Stimulated activated CD8-positive, alpha-beta memory T cell treated with anti-CD3 and anti-CD28 coated beads, Interleukin-2, amount 100 ng/mL, for 48 hours (primary cell): ENCODE results near the gene ANKRD40.

Experiments
- DNase-seq, 2 donors: peaks; one replicate each; pipeline ENCODE4 v3.0.0-alpha.2; 2020; ENCODE audit warnings: low read depth in 2 of 2

The ANKRD40 gene

DNA sequence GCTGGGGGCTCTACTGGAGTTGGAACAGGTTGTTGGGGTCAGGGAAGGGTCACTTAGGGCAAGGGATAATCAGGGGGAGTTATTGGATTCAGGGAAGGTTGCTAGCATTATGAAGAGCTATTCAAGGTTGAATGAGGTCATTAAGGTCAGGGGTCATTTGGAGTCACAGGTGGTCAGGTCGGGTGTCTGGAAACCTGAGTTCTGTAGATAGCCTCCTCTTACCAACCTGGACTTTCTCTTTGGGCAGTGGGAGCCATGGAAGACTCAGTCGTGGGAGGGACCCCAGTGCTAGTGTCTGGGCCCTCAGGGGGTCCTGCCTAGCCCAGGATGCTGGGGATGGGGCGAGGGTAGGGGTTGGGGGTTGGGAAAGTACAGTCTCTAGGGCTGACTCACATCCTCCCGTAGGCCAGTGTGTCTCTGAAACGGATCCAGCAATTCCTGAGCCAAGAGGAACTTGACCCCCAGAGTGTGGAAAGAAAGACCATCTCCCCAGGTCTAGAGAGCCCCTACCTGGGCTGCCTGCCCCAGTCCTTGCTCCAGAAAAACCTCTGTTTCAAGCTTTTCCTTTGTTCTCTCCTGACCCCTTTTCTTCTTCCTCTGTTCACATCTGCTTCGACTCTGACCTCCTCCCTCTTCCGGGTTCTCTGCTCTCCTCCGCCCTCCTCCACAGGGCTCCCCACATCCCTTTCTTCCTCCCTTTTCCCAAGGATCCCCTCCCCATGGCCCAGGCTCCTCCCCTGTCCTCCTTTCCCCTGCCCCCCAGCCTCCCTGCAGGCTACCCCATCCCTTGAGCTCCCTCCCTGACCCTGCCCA lies 39.5 kb downstream of the ANKRD40 start:
- no peak for DNase-seq

DNA sequence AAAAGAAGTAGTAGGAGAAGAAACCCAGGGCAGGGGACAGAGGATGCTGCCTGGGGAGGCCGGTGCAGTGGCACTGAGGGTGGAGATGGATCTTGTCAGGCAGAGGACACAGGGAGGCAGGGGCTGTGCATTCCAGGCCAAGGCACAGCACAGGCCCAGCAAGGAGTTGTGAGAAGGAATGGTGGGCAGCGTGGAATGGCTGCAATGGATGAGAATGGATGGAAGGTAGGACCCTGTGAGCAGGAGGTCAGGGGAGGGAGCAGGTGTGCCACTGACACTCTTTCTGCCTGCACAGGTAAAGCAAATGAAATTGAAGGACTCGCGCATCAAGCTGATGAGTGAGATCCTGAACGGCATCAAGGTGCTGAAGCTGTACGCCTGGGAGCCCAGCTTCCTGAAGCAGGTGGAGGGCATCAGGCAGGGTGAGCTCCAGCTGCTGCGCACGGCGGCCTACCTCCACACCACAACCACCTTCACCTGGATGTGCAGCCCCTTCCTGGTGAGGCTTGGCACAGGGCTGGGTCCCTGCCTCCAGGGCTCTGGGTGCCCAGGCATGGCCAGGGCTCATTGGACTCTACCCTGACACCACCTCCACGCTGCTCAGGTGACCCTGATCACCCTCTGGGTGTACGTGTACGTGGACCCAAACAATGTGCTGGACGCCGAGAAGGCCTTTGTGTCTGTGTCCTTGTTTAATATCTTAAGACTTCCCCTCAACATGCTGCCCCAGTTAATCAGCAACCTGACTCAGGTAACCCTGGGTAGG lies 40.3 kb downstream of the ANKRD40 start:
- no peak for DNase-seq

DNA sequence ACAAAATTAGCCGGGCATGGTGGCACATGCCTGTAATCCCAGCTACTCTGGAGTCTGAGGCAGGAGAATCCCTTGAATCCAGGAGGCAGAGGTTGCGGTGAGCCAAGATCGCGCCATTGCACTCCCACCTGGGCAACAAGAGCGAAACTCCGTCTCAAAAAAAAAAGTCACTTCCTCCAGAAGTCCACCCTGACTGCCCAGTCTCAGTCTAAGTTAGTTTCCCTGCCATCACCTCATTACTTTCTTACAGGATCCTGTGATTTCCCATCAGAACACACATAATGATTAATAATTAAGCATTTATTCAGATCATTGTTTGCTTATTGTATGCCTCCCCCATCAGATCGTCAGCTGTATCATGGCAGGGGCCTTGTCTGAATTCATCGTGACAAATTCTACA lies 41.4 kb downstream of the ANKRD40 start:
- no peak for DNase-seq

DNA sequence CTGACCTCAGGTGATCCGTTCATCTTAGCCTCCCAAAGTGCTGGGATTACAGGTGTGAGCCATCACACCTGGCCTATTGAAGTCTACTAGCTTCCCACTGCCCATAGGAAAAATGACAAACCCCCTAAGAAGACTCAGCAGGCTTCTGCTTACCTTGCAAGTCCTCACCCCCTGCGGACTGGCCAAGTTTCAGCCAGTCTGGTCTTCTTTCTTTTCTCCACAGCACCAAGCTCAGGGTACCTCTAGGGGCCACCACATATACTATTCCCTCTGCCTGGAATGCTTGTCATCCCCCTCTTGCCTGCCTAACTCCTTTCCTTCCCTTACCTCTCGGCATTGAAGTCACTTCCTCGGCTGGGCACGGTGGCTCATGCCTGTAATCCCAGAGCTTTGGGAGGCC lies 41.9 kb downstream of the ANKRD40 start:
- no peak for DNase-seq

DNA sequence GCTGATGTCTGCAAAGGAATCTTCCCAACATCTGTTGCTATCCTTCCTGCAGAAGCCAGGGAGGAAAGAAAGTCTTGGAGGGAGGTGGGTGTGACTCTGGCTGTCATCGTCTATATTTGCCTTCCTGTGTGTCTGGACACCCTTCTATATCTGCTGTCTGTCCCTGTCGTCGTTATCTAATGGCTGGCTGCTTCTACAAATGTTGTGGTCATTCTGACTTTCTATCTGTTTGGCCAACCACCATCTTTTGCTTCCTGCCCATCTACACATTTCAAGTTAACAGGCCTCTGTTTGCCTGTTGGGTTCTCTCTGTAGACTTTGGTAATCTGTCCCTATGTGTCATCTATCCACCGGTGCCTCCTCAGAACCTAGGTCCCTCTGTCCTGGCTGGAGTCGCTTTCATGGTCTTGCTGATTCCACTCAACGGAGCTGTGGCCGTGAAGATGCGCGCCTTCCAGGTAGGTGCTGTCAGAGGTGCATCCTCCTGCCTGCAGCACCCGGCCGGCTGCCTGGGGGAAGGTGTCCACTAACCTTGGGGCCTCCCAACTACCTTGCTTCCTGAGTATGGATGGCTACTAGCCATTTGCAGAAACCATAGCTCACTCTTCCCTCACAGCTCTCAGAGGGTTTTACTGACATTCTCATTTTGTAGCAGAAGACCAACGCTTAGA lies 42.8 kb downstream of the ANKRD40 start:
- DNase-seq: no peak

DNA sequence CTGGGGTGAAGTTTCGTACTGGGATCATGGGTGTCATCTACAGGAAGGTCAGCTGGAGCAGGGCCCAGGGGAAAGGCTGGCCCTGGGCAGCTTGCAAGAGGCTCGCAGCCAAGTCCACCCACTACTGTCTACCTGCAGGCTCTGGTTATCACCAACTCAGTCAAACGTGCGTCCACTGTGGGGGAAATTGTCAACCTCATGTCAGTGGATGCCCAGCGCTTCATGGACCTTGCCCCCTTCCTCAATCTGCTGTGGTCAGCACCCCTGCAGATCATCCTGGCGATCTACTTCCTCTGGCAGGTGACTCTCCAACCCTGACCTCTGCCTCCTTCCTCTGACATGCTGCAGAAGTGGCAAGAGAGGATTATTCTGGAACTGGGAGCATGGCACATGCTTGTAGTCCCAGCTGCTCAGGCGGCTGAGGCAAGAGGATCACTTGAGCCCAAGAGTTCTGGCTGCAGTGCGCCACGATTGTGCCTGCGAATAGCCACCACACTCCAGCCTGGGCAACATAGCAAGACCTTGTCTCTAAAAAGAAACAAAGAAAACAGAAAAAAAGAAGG lies 43.8 kb downstream of the ANKRD40 start:
- DNase-seq: no peak

DNA sequence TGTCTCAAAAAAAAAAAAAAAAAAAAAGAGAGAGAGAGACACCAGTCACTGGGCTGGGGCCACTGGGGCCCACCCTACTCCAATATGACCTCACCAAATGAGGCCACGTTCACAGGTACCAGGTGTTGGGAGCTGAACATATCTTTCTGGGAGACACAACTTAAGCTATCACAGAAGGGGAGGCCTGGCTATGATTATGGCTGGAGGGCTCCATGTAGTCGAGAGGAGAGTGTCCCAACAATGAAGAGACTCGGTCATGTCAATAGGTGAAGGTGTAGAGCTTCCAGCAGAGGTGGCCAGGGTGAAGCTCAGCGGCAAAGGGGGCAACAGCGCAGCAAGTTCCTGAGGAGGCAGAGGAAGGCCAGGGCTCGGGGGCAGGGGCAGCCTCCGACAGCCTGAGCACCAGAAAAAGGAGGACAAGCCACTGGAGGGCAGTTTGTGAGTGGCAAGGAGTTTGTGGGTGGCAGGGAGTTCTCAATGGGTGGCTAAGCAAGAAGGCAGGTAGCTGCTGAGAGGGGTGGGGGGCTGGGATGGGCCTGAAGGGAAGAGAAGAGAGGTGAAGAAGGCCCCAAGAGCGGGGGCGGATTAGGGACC lies 45.0 kb downstream of the ANKRD40 start:
- no peak for DNase-seq

DNA sequence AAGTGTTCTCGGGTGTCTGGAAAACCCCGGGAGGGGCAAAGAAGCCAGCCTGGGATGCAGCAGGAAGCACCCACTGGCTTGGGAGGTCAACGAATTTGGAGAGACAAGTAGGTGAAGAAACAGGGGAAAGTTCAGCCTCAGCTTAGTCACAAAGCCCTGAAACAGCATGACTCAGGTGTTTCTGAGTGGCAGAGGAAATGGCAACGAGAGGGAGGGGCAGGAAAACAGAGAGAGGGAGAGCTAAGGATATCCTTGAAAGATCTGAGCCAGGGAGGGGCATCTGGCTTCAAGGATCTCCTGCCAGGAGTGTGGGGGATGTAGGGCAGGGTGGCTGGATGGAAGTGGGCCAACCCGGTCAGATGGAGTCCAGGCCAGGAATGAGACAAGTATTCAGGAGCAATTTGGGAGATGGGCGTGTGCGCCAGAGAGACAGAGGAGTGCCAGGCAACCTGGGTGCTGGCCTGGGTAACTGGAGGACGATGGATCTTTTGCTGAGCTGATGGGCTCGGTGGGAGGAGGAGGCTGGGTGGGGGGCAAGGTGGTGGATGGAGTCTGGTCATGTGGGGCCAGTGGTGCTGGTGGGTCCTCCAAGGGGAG lies 45.8 kb downstream of the ANKRD40 start:
- peak in 1 of 2 donors; percentile 5 for DNase-seq

DNA sequence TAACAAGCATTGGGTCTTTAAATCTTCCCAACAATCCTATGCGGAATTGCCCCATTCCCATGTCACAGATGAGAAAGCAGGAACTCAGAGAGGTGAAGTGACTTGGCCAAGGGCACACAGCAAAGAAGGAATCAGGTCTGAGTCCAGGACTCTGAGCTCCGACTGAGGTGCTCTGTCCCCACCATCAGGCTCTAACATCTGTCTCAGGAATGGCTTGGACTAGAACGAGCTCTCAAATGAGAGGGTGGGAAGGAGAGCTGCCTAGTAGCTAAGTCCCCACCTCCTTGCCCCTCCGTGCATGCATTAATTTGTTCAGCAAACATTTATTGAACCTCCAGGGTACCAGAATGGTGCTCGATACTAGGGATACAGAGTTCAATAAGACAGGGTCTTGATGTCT lies 46.4 kb downstream of the ANKRD40 start:
- no peak for DNase-seq

DNA sequence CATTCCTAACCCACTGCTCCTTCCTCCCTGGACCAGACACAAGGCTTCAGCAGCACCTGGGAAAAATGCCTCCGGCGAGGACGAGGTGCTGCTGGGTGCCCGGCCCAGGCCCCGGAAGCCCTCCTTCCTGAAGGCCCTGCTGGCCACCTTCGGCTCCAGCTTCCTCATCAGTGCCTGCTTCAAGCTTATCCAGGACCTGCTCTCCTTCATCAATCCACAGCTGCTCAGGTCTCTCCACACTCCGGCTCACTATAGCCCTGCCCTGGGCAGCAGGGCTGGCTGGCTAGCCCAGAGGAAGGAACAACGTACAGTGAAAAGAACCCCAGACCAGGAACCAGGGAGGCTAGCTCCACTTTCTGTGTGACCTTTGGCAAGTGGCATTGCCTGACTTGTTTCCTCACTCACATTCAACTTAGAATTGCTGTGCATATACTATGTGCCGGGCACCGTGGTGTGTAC lies 46.8 kb downstream of the ANKRD40 start:
- DNase-seq: no peak

DNA sequence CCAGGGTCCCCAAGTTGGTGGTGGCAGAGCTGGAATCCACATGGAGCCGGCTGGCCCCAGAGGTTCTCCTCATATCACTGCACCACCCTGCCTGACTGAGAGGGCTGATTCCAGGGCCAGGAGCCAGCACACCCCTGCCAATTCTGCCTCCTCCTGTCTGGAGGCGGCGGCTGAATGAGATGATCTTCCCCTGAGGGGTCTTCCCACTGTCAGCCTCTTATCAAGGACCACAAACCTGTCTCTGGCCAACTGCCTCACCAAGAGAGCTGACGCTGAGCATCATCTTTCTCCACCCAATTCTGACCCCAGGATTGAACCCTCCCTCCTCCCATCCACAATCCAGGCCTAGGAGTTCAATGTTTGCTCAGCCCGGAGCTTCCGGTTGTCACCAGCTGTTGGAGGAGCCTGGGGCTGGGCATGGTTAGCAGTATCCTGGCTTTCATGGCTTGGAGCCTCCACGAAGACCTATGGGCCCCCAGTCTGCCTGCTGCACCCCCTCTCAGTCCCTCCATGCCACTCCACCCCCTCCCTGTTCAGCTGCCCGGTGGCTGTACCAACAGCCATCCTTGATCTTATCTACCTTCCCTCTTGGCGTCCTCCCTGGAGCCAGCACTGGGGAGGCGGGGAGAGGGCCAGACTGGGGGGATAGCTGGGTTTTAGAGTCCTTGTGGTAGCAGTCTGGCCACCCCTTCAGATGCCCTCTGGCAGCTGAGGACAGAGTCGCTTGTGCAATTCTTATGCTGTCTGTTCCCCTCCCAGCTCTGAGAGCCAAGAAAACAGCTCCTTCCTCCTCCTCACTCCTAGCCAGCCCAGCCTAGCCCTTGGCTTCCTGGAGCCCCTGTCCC lies 47.5 kb downstream of the ANKRD40 start:
- no peak for DNase-seq

DNA sequence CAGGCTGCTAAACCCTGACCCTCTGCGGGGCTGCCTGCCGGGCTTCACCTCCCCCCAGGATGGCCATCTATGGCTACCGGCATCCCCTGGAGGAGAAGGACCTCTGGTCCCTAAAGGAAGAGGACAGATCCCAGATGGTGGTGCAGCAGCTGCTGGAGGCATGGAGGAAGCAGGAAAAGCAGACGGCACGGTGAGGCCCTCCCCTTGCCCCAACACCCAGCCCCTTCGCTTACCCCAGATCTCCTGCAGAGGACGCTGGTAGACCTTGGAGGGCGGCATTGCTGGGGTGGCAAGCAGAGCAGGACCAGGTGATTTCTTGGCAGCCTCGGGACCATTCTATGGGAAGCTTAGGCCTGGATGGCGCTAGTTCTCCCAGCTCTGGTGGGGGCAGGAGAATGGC lies 48.5 kb downstream of the ANKRD40 start:
- no peak for DNase-seq

DNA sequence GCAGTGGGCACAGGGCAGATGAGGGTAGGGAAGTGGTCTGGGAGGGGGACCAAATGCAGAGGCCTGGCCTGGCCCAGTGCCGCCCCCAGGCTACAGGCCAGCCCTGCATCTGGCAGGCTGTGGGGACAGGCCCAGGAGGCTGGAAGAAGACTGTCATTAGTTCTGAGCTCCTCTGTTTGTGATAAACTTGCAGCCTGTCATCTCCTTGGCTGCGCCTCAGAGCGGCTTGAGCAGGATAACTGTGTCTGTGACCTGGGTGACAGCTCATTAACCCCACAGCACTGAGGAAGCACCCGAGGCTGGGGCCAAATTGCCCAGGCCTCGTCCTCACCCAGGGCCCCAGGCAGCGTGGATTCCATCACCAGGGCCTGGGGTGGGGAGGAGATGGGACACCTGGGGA lies 49.1 kb downstream of the ANKRD40 start:
- DNase-seq: no peak

DNA sequence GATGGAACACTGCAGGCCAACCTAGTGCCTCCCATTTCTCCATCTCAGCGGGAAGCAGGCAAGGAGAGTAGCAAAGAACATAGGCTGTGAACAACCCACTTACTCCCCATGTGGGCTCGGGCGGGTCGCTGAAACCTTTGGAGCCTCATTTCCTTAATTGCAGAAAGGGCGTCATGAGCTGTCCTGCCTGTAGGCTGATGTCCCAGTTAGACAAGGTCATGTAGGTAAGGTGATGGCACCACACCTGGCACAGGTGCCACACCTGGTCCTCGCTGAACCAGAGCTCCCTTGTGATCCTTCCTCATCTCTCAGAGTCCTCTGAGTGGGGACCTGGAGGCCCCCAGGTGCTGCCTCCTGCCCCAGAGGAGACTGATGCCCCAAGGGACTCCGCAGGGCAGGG lies 50.1 kb downstream of the ANKRD40 start:
- no peak for DNase-seq

DNA sequence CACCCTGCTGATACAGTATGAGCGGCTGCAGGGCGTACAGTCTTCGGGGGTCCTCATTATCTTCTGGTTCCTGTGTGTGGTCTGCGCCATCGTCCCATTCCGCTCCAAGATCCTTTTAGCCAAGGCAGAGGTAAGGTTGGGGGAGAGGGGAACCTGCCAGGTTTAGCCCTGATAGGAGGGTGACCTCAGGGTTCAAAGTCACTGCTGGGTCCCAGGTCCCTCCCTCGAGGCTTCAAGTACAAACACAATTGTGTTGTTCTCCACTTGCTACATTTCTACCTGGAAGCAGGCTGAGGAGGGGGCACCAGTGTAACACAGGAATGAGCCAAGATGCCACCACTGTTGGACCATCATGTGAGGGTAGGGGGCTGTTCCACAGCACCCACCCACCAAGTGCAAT lies 50.7 kb downstream of the ANKRD40 start:
- DNase-seq: no peak

DNA sequence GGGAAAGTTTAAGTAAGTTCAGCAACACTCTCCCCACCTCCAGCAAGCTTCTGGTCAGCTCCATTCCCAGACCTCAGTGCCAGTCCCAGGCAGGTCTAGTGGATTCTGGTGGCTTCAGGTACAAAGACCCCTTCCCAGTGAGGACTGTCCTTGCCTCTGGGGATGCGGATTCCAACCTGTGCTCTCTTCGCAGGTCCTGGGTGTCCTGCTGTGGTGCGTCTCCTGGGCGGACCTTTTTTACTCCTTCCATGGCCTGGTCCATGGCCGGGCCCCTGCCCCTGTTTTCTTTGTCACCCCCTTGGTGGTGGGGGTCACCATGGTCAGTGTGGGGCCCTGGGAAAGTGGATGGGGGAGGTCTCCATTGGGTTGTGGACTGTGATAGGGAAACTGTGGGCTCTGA lies 51.2 kb downstream of the ANKRD40 start:
- DNase-seq: no peak

DNA sequence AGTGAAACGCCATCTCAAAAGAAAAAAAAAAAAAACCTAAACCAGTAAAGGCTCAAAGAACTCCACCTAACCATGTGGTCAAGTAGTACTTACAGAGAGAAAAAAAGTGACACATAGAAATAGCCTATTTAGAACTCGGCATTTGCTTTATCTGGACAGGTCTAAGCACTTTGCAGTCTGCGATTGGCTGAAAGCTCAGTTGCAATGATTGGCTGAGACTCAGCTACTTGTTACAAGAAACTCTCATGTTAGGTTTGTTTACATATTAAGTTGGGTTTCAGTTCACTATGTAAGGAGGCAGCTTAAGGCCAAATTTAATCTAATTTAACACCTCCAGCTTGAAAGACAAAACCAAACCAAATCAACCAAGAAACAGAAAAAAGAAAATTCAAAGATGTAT lies 54.0 kb downstream of the ANKRD40 start:
- DNase-seq: no peak

DNA sequence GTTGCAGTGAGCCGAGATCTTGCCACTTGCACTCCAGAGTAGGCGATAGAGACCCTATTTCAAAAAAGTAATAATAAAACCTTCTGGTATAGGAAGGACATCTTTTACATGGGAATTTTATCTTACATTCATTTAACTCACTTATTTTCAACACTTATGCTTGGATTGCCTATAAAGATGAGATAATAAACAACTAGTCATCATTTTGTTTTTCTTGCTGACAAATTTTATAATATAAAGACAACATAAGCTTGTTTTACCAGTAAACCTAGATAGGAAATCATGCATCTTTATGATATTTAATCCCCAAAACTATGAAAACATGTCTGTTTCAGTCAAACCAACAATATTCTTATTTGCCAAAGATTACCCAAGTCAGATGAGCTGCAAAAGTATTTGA lies 56.1 kb downstream of the ANKRD40 start:
- no peak for DNase-seq

DNA sequence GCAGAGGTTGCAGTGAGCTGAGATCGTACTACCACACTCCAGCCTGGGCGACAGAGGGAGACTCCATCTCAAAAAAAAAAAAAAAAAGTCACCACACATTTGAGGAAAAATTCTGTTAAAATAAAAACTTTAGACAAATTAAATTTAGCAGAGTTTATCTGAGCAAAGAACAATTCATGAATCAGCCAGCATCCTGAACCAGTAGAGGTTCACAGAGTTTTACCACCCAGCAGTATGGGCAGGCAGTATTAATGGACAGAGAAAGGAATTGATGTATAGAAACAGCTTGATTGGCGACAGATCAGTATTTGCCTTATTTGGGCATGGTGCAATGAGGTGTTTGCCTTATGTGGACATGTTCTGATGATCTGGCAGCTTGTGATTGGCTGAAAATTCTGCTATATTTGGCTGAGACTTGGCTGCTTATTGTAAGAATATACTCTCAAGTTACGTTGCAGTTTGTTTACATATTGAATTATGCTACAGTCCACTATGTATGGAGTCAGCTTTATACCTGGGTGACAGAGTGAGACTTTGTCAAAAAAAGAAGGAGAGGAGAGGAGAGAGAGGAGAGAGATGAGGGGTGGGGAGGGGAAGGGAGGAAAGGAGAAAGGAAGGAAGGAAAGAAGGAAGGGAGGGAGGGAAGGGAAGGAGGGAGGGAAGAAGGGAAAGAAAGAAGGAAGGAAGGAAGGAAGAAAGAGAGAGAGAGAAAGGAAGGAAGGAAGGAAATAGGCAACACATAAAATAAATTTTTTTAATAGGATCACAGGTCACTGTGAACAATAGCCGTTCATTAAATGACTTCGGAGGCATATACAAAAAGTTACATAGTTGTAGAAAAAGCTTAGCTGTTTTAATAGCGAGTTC lies 58.4 kb downstream of the ANKRD40 start:
- DNase-seq: no peak

DNA sequence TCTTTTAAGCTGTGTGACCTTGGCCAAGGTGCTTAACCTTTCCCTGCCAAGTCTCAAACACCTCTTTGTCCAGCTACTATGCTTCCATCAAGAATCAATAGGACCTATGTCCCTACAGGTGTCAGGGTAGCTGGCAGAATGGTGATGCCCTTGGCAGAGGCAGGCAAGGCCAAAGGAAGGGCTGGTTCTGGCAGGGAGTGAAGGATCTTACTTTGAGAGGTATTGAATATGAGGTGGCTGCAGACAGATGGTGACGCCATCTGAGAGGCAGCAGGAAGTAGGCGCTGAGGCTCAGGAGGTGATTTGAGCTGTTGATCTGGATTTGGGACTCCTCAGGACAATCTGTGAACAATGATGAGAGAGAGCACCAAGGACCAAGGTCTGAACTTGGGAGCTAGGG lies 60.5 kb downstream of the ANKRD40 start:
- no peak for DNase-seq
